ENCODE results near the gene ASRGL1. TPM values are rescaled to one million over a fixed set of nuclear protein-coding genes. Genes with fewer than 3 reads are reported as not detected.
"Not testable (repeated sequence)": the region's sequence is repeated elsewhere in the genome, so short reads cannot be mapped to it uniquely, and the experiment has no call there.

Gene ASRGL1
- total and polyA plus RNA-seq, 4 donors, result 3.7 to 15.2 (median 8.1) TPM

DNA sequence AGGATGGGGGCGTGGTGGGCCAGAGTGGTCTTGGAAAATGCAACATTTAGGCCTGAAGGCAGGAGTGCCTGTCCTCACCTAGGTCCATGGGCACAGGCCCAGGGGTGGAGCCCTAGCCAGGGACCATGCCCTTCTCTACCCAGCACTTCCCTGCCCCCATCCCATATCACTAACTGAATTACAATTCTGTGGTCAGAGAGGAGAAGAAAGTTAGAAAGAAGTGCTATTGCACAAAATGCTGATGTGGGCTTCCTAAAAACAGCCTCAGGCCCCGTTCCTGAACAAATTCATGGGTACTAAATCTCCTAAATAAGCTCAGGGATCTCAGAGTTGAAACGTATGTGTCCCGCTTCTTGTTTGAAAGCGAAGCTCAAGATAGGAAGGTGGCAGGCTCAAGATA, 3.5 kb upstream of the ASRGL1 start:
- Histone ChIP-seq H3K27me3 (ENCODE audit: control insufficient read depth in 4 of 4, insufficient read depth in 4 of 4, low read length in 3 of 4) (no peaks in the 10 kb centered on the region), H3K27ac (ENCODE audit: low read depth in 1 of 2, low read length in 2 of 2) (no peak overlapping the region), H3K4me3 (ENCODE audit: low read depth in 1 of 3, low read length in 3 of 3) (no peak overlapping the region), H3K9ac (ENCODE audit: low read depth in 1 of 2, low read length in 2 of 2) (no peak overlapping the region), H3K9me3 (ENCODE audit: control insufficient read depth in 4 of 4, low read length in 3 of 4) (no peaks in the 10 kb centered on the region), H3K4me1 (ENCODE audit: control insufficient read depth in 4 of 4, insufficient read depth in 4 of 4, low read length in 3 of 4) (peaks cover 0 to 8% (median 3%) of the 10 kb centered on the region in 4 donors), H3K36me3 (ENCODE audit: control insufficient read depth in 4 of 4, insufficient read depth in 3 of 4, low read depth in 1 of 4, low read length in 3 of 4) (no peaks in the 10 kb centered on the region)
- 85% methylated on average over 5 of the region's 5 CpGs for WGBS
- no peak for DNase-seq (ENCODE audit: low spot score)
- TF ChIP-seq YY1 (IDR thresholded peaks at IDR 0.05) (no peak), FOXA2 (IDR thresholded peaks at IDR 0.05) (no peak)

DNA sequence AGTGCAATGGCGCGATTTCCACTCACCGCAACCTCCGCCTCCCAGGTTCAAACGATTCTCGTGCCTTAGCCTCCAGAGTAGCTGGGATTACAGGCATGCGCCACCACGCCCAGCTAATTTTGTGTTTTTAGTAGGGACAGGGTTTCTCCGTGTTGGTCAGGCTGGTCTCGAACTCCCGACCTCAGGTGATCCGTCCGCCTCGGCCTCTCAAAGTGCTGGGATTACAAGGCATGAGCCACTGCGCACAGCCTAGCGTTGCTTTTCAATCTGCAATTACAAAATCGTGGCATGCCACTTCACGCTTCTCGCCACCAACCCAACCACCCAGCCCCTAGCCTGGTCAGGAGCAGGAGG, 322 bp upstream of the ASRGL1 start:
- H3K36me3 ChIP-seq (ENCODE audit: control insufficient read depth in 4 of 4, insufficient read depth in 3 of 4, low read depth in 1 of 4, low read length in 3 of 4); H3K9ac ChIP-seq (ENCODE audit: low read depth in 1 of 2, low read length in 2 of 2); H3K9me3 ChIP-seq (ENCODE audit: control insufficient read depth in 4 of 4, low read length in 3 of 4); DNase-seq (ENCODE audit: low spot score); H3K27me3 ChIP-seq (ENCODE audit: control insufficient read depth in 4 of 4, insufficient read depth in 4 of 4, low read length in 3 of 4); H3K27ac ChIP-seq (ENCODE audit: low read depth in 1 of 2, low read length in 2 of 2): not testable (repeated sequence)
- Histone ChIP-seq H3K4me1 (ENCODE audit: control insufficient read depth in 4 of 4, insufficient read depth in 4 of 4, low read length in 3 of 4) (peaks cover 0 to 20% (median 8%) of the 10 kb centered on the region in 4 donors), H3K4me3 (ENCODE audit: low read depth in 1 of 3, low read length in 3 of 3) (peak overlapping the region; percentile 72 to 82 (median 76))
- WGBS, result 68% methylated on average over 19 of the region's 19 CpGs

DNA sequence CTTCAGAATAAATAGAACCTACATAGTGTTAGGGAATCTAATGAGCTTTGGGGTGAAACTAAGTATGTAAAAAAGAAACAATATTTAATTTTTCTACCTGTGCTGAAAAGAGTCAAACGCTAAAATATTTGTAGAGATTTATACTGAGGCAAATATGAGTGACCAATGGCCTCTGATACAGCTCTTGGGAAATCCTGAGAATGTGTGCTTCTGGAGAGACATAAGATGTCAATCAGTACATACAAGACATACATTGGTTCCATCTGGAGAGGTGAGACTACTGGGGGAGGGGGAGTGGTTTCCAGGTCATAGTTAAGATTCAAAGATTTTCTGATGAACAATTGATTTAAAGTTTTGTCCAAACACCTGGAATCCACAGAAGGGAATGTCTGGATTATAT, 970 bp downstream of the ASRGL1 start:
- Histone ChIP-seq H3K4me3 (ENCODE audit: low read depth in 1 of 3, low read length in 3 of 3) (peak overlapping the region in 2 of 3 donors; percentile 76 to 82), H3K36me3 (ENCODE audit: control insufficient read depth in 4 of 4, insufficient read depth in 3 of 4, low read depth in 1 of 4, low read length in 3 of 4) (no peaks in the 10 kb centered on the region), H3K9me3 (ENCODE audit: control insufficient read depth in 4 of 4, low read length in 3 of 4) (no peaks in the 10 kb centered on the region), H3K4me1 (ENCODE audit: control insufficient read depth in 4 of 4, insufficient read depth in 4 of 4, low read length in 3 of 4) (peaks cover 0 to 20% (median 8%) of the 10 kb centered on the region in 4 donors), H3K9ac (ENCODE audit: low read depth in 1 of 2, low read length in 2 of 2) (no peak overlapping the region), H3K27me3 (ENCODE audit: control insufficient read depth in 4 of 4, insufficient read depth in 4 of 4, low read length in 3 of 4) (no peaks in the 10 kb centered on the region), H3K27ac (ENCODE audit: low read depth in 1 of 2, low read length in 2 of 2) (no peak overlapping the region)
- WGBS, result 39% methylated on average over 1 of the region's 1 CpG
- DNase-seq (ENCODE audit: low spot score), result no peak
- TF ChIP-seq YY1 (IDR thresholded peaks at IDR 0.05) (no peak), RAD21 (IDR thresholded peaks at IDR 0.05) (no peak), GABPA (IDR thresholded peaks at IDR 0.05 in 1 of 2, conservative IDR thresholded peaks at IDR 0.05 in 1 of 2) (no peak), JUND (IDR thresholded peaks at IDR 0.05) (no peak), HNF4G (IDR thresholded peaks at IDR 0.05) (no peak)
- TF ChIP-seq, protein P1, sequence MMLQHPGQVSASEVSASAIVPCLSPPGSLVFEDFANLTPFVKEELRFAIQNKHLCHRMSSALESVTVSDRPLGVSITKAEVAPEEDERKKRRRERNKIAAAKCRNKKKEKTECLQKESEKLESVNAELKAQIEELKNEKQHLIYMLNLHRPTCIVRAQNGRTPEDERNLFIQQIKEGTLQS (IDR thresholded peaks at IDR 0.05), result no peak

DNA sequence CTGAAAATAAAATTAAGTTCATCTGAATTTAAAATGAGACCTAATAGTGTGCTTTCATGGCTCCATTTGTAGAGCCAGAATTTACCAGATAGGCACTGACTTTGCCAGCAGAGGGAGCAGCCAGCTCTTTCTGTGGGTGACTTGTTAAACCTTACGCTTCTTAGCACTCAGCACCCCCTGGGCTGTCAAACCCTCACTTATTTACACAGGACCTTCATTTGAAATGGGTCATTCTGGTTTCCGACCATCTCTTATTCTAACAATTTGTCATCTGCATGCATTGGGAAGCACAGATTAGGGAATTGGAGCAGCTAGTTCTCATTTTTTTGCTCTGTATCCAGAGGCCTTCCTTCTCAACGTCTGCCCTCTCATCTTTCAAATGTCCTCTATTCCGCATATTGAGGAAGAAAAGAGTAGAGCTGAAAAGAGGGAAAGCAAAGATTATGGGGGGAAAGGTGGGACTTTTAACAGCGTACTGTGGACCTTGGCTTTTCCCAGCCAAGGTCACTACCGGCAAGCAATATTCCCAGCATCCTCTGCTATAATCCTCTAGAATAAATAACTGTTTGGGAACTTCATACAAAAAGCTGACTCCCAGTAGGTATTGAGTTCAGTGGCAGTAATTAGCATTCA, 3.1 kb downstream of the ASRGL1 start:
- no peaks in the 10 kb centered on the region for H3K27me3 ChIP-seq (ENCODE audit: control insufficient read depth in 4 of 4, insufficient read depth in 4 of 4, low read length in 3 of 4)
- DNase-seq (ENCODE audit: low spot score), result peak; percentile 38
- WGBS, result 39% methylated on average over 6 of the region's 6 CpGs
- H3K4me3 ChIP-seq (ENCODE audit: low read depth in 1 of 3, low read length in 3 of 3), result no peak overlapping the region
- H3K9me3 ChIP-seq (ENCODE audit: control insufficient read depth in 4 of 4, low read length in 3 of 4), result no peaks in the 10 kb centered on the region
- H3K27ac ChIP-seq (ENCODE audit: low read depth in 1 of 2, low read length in 2 of 2), result no peak overlapping the region
- H3K4me1 ChIP-seq (ENCODE audit: control insufficient read depth in 4 of 4, insufficient read depth in 4 of 4, low read length in 3 of 4), result peaks cover 0 to 20% (median 8%) of the 10 kb centered on the region in 4 donors
- H3K36me3 ChIP-seq (ENCODE audit: control insufficient read depth in 4 of 4, insufficient read depth in 3 of 4, low read depth in 1 of 4, low read length in 3 of 4), result no peaks in the 10 kb centered on the region
- H3K9ac ChIP-seq (ENCODE audit: low read depth in 1 of 2, low read length in 2 of 2), result no peak overlapping the region
- TF ChIP-seq JUND (IDR thresholded peaks at IDR 0.05) (no peak), TAF1 (conservative IDR thresholded peaks at IDR 0.05) (no peak), NR2F2 (IDR thresholded peaks at IDR 0.05) (no peak), HNF4G (IDR thresholded peaks at IDR 0.05) (no peak), FOXA1 (IDR thresholded peaks at IDR 0.05) (no peak), RXRA (IDR thresholded peaks at IDR 0.05) (no peak), RAD21 (IDR thresholded peaks at IDR 0.05) (peak; percentile 73 to 80), FOXA2 (IDR thresholded peaks at IDR 0.05) (no peak), GABPA (IDR thresholded peaks at IDR 0.05 in 1 of 2, conservative IDR thresholded peaks at IDR 0.05 in 1 of 2) (no peak), HNF4A (conservative IDR thresholded peaks at IDR 0.05) (peak; percentile 41 to 58)
- TF ChIP-seq, protein P2, sequence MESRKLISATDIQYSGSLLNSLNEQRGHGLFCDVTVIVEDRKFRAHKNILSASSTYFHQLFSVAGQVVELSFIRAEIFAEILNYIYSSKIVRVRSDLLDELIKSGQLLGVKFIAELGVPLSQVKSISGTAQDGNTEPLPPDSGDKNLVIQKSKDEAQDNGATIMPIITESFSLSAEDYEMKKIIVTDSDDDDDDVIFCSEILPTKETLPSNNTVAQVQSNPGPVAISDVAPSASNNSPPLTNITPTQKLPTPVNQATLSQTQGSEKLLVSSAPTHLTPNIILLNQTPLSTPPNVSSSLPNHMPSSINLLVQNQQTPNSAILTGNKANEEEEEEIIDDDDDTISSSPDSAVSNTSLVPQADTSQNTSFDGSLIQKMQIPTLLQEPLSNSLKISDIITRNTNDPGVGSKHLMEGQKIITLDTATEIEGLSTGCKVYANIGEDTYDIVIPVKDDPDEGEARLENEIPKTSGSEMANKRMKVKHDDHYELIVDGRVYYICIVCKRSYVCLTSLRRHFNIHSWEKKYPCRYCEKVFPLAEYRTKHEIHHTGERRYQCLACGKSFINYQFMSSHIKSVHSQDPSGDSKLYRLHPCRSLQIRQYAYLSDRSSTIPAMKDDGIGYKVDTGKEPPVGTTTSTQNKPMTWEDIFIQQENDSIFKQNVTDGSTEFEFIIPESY (IDR thresholded peaks at IDR 0.05), result no peak
- TF ChIP-seq, protein P3, sequence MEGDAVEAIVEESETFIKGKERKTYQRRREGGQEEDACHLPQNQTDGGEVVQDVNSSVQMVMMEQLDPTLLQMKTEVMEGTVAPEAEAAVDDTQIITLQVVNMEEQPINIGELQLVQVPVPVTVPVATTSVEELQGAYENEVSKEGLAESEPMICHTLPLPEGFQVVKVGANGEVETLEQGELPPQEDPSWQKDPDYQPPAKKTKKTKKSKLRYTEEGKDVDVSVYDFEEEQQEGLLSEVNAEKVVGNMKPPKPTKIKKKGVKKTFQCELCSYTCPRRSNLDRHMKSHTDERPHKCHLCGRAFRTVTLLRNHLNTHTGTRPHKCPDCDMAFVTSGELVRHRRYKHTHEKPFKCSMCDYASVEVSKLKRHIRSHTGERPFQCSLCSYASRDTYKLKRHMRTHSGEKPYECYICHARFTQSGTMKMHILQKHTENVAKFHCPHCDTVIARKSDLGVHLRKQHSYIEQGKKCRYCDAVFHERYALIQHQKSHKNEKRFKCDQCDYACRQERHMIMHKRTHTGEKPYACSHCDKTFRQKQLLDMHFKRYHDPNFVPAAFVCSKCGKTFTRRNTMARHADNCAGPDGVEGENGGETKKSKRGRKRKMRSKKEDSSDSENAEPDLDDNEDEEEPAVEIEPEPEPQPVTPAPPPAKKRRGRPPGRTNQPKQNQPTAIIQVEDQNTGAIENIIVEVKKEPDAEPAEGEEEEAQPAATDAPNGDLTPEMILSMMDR (IDR thresholded peaks at IDR 0.05; ENCODE audit: low read depth, low read length, missing input control), result peak; percentile 59
- TF ChIP-seq, protein P1 (IDR thresholded peaks at IDR 0.05), result no peak
- TF ChIP-seq, protein P4, sequence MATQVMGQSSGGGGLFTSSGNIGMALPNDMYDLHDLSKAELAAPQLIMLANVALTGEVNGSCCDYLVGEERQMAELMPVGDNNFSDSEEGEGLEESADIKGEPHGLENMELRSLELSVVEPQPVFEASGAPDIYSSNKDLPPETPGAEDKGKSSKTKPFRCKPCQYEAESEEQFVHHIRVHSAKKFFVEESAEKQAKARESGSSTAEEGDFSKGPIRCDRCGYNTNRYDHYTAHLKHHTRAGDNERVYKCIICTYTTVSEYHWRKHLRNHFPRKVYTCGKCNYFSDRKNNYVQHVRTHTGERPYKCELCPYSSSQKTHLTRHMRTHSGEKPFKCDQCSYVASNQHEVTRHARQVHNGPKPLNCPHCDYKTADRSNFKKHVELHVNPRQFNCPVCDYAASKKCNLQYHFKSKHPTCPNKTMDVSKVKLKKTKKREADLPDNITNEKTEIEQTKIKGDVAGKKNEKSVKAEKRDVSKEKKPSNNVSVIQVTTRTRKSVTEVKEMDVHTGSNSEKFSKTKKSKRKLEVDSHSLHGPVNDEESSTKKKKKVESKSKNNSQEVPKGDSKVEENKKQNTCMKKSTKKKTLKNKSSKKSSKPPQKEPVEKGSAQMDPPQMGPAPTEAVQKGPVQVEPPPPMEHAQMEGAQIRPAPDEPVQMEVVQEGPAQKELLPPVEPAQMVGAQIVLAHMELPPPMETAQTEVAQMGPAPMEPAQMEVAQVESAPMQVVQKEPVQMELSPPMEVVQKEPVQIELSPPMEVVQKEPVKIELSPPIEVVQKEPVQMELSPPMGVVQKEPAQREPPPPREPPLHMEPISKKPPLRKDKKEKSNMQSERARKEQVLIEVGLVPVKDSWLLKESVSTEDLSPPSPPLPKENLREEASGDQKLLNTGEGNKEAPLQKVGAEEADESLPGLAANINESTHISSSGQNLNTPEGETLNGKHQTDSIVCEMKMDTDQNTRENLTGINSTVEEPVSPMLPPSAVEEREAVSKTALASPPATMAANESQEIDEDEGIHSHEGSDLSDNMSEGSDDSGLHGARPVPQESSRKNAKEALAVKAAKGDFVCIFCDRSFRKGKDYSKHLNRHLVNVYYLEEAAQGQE (IDR thresholded peaks at IDR 0.05), result no peak
